Measurements from ENCODE around the gene TMEM86A.

DNA sequence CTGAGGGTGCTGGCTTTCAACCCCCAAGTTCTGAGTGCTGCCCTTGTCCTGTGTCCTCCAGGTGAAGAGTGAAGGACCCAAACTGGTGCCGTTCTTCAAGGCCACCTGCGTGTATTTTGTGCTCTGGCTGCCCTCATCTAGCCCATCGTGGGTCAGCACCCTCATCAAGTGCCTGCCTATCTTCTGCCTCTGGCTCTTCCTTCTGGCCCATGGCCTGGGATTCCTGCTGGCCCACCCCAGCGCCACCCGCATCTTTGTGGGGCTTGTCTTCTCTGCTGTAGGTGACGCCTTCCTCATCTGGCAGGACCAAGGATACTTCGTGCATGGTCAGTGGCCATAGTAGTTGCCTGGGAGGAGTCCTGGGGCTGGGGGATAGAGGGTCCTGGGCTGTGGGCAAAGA is 2.3 kb downstream of the TMEM86A start:
- no peak for TF ChIP-seq RFX5 (IDR thresholded peaks at IDR 0.05; ENCODE audit: low read length)
- TF ChIP-seq, protein P1, sequence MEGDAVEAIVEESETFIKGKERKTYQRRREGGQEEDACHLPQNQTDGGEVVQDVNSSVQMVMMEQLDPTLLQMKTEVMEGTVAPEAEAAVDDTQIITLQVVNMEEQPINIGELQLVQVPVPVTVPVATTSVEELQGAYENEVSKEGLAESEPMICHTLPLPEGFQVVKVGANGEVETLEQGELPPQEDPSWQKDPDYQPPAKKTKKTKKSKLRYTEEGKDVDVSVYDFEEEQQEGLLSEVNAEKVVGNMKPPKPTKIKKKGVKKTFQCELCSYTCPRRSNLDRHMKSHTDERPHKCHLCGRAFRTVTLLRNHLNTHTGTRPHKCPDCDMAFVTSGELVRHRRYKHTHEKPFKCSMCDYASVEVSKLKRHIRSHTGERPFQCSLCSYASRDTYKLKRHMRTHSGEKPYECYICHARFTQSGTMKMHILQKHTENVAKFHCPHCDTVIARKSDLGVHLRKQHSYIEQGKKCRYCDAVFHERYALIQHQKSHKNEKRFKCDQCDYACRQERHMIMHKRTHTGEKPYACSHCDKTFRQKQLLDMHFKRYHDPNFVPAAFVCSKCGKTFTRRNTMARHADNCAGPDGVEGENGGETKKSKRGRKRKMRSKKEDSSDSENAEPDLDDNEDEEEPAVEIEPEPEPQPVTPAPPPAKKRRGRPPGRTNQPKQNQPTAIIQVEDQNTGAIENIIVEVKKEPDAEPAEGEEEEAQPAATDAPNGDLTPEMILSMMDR (IDR thresholded peaks at IDR 0.05): no peak
